Natural killer cell (primary cell): ENCODE data around the gene DHRS13. TPM values are rescaled to one million over a fixed set of nuclear protein-coding genes. Genes with fewer than 3 reads are reported as not detected.

ENCODE experiments used
- ATAC-seq, 3 donors: fragments of 150-1000 bp in 2 of 3; fragments of 200-7000 bp in 1 of 3; cut with Tn5 transposase; 1 replicate in 1 of 3; 2 replicates in 2 of 3; pipeline ENCODE4 v1.10.0; 2021; ENCODE audit warnings: mild to moderate bottlenecking in 2 of 3, moderate library complexity in 2 of 3
- DNase-seq, 2 donors: peaks; one replicate each; pipeline versions ENCODE4 v3.0.0 to v3.0.0-alpha.2; 2013 to 2021; ENCODE audit warnings: mixed read lengths in 1 of 2
- H3K27ac ChIP-seq: one replicate; pipeline ENCODE4 v1.5.1; 2013; ENCODE audit warnings: mild to moderate bottlenecking, low read length
- H3K27me3 ChIP-seq: one replicate; pipeline ENCODE4 v1.6.1; 2013; ENCODE audit warnings: low read length; ENCODE audit not compliant: control insufficient read depth, insufficient read depth
- H3K36me3 ChIP-seq: one replicate; pipeline ENCODE4 v1.6.1; 2013; ENCODE audit warnings: low read length; ENCODE audit not compliant: control insufficient read depth, insufficient read depth
- H3K4me1 ChIP-seq: one replicate; pipeline ENCODE4 v1.6.1; 2013; ENCODE audit warnings: low read length; ENCODE audit not compliant: control insufficient read depth, insufficient read depth
- H3K4me3 ChIP-seq: one replicate; pipeline ENCODE4 v1.5.1; 2013; ENCODE audit warnings: low read length
- H3K9me3 ChIP-seq: one replicate; pipeline ENCODE4 v1.6.1; 2013; ENCODE audit warnings: low read length; ENCODE audit not compliant: control insufficient read depth, insufficient read depth
- H3K27ac Mint-ChIP-seq, 2 donors: one replicate each; pipeline ENCODE4 v1.8.0; 2022; ENCODE audit warnings: mild to moderate bottlenecking in 2 of 2, mixed read lengths in 2 of 2, moderate library complexity in 1 of 2
- H3K27me3 Mint-ChIP-seq, 2 donors: one replicate each; pipeline ENCODE4 v1.8.0; 2022; ENCODE audit warnings: low read depth in 2 of 2, mixed read lengths in 2 of 2
- H3K36me3 Mint-ChIP-seq: one replicate; pipeline ENCODE4 v1.8.0; 2022; ENCODE audit warnings: mixed read lengths
- H3K4me1 Mint-ChIP-seq, 2 donors: one replicate each; pipeline ENCODE4 v1.8.0; 2022; ENCODE audit warnings: mixed read lengths in 2 of 2
- H3K4me3 Mint-ChIP-seq: one replicate; pipeline ENCODE4 v1.8.0; 2022; ENCODE audit warnings: mild to moderate bottlenecking, moderate library complexity, mixed read lengths
- H3K9me3 Mint-ChIP-seq, 2 donors: one replicate each; pipeline ENCODE4 v1.8.0; 2022; ENCODE audit warnings: mixed read lengths in 2 of 2
- WGBS: methylation state at CpG from one replicate; pipeline ENCODE4 v1.1.7; 2013; ENCODE audit warnings: missing lambda C conversion rate; ENCODE audit not compliant: insufficient coverage; 5-methylcytosine and 5-hydroxymethylcytosine counted together
- intact Hi-C: fragments of 100-400 bp; cut with micrococcal nuclease; formaldehyde crosslinking; loops from one replicate; pipeline ENCODE4 v1.14.2; 2022
- total RNA-seq, 4 donors: library from RNA; stranded (reverse); fragments of 120-200 nt in 1 of 4; gene quantifications; one replicate each; pipeline versions ENCODE4 v1.2.3 to v1.2.4, GENCODE V29; 2013 to 2022
- TF ChIP-seq, protein P1 (sequence below): fragments of 200-600 bp; IDR thresholded peaks from one replicate; pipeline ENCODE4 v1.8.0; 2022; ENCODE audit warnings: antibody characterized with exemption

DHRS13 gene
- total RNA-seq, 3 donors from 2014 or later (not counting 1 experiment from before 2014, with no cell fraction given): 22.5 to 27.3 (median 23.2) TPM

DNA sequence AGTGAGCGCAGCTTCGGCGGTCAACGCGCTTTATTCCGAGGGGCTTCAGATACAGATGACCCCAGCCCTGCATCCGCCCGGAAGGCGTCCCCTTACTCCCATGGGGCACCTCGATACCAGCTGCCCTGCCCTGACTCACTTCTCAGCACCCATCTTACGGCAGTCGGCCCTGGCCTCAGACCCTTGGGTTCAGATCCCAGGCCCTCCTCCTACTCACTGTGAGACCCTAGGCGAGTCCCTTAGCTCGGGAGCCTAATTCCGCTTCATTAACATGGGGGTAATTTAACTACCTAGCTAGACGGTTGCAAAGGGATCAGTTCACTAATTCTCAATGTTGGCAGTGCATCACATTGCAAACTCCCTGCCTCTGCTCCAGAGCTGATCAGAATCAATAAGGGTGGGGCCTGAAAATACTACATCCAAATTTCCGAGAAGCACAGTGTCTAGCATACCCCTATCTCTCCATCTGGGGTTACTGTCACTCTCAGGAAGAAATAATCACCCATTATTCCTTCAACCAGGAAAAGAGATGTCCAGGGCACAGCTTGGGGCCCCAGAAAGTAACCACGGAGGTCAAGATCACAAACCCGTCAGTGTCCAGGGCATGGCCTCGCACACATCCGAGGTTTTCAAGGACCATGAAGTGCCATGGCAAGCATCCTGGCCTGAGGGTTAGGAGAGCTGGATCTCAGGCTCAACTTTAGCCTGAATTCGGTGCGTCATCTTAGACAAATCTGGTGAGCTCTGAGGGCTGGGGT, 4.9 kb downstream of the DHRS13 start:
- H3K27ac Mint-ChIP-seq: peak overlapping the region; percentile 93 to 97
- Histone ChIP-seq H3K36me3 (no peaks in the 10 kb centered on the region), H3K4me3 (peak overlapping the region; percentile 94), H3K27ac (peak overlapping the region; percentile 89), H3K27me3 (no peaks in the 10 kb centered on the region), H3K9me3 (no peaks in the 10 kb centered on the region), H3K4me1 (peaks cover 68% of the 10 kb centered on the region)
- H3K36me3 Mint-ChIP-seq: no peaks in the 10 kb centered on the region
- no peaks in the 10 kb centered on the region for H3K9me3 Mint-ChIP-seq
- ATAC-seq (peak in 1 of 3 donors; percentile 53), DNase-seq (no peak)
- H3K4me3 Mint-ChIP-seq: peak overlapping the region; percentile 90
- no peaks in the 10 kb centered on the region for H3K27me3 Mint-ChIP-seq
- intact Hi-C loops: loop anchor here (5.0 to 10.0 kb wide), 2 partner anchors 53 to 171 kb away; partner anchors contain the start of genes FAM222B, NEK8 and TLCD1
- WGBS: 24% methylated on average over 23 of the region's 23 CpGs
- TF ChIP-seq, protein P1, sequence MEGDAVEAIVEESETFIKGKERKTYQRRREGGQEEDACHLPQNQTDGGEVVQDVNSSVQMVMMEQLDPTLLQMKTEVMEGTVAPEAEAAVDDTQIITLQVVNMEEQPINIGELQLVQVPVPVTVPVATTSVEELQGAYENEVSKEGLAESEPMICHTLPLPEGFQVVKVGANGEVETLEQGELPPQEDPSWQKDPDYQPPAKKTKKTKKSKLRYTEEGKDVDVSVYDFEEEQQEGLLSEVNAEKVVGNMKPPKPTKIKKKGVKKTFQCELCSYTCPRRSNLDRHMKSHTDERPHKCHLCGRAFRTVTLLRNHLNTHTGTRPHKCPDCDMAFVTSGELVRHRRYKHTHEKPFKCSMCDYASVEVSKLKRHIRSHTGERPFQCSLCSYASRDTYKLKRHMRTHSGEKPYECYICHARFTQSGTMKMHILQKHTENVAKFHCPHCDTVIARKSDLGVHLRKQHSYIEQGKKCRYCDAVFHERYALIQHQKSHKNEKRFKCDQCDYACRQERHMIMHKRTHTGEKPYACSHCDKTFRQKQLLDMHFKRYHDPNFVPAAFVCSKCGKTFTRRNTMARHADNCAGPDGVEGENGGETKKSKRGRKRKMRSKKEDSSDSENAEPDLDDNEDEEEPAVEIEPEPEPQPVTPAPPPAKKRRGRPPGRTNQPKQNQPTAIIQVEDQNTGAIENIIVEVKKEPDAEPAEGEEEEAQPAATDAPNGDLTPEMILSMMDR: no peak
- peaks cover 51 to 69% of the 10 kb centered on the region in 2 donors for H3K4me1 Mint-ChIP-seq

DNA sequence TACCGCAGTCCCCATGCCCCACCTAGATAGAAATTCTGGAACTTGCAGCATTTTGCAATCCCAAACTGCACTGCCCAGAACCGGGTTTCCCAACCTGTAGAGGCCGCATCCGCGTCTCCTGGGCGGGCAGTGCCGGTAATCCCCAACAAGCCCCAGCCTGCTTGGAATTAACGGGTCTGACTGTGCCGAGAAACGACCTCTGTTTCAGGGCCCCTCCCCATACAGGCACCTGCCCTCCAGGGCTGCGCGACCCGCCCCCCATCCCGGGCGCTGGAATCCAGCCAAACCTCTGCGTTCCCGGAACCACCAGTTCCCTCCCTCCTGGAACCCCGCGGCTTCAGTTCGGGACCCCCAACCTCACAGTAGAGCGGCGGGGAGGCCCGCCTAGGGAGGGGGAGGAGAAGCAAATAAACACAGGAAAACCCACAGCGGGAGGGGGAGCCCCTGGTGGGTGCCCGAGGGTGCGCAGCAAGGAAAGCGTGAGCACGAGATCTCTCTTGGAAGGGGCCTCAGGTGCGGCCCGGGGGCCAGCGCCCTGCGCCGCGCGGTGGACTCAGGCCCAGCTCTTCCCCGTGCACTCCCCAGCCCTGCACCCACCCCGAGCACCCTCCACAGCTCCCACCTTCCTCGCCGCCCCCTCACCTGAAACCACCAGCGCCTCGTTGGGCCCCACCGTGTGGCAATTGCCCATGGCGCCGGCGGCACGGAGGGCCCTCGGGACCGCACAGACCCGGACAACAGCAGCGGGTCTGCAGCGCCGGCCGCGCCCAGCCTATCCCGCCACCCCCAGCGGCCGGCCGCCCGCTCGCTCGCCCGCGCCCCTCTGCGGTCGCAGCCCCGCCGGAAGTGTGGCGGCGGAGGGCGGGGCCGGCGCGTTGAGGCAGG, 5.8 kb downstream of the DHRS13 start, which contains the start of gene FLOT2:
Gene FLOT2 (minus strand): TSS at position 850 of the 885 bp plus-strand sequence. CDS start 159 bp downstream, at position 691.
- Histone ChIP-seq H3K4me3 (peak within 1 kb of the TSS; percentile 94), H3K27me3 (no peaks in the 10 kb centered on the region), H3K27ac (peak within 1 kb of the TSS; percentile 89), H3K36me3 (no peaks in the 10 kb centered on the region), H3K9me3 (no peaks in the 10 kb centered on the region), H3K4me1 (peaks cover 71% of the 10 kb centered on the region)
- TF ChIP-seq, protein P1: peak; percentile 50
- ATAC-seq: peak; percentile 74 to 80 (median 76)
- no peaks in the 10 kb centered on the region for H3K9me3 Mint-ChIP-seq
- H3K27ac Mint-ChIP-seq: peak within 1 kb of the TSS; percentile 93 to 97
- H3K4me1 Mint-ChIP-seq: peaks cover 53 to 65% of the 10 kb centered on the region in 2 donors
- H3K4me3 Mint-ChIP-seq: peak within 1 kb of the TSS; percentile 90
- peak; percentile 61 to 82 for DNase-seq
- no peaks in the 10 kb centered on the region for H3K27me3 Mint-ChIP-seq
- intact Hi-C loops: loop anchor here (5.0 to 10.0 kb wide), 2 partner anchors 52 to 170 kb away; partner anchors contain the start of genes FAM222B, NEK8 and TLCD1
- WGBS: under 1% methylated on average over 70 of the region's 73 CpGs
- H3K36me3 Mint-ChIP-seq: no peaks in the 10 kb centered on the region

DNA sequence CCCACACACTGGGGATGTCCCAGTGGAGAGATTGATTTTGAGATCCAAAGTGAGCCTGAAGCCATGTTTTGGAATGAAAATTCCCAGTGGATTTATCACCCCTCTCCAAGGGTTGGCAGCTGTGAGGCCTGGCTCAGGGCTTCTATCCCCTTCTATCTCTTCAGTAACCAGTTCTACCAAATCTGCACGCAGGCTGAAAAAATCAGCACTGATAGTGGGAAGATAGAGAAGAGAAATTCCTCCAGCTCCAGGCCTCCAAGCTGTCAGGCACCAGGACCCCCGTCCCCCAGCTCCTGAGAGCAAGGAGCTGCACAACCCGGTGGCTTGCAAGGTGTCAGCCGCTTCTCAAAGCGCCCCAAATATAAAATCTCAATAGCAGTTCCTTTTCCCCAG, 6.4 kb downstream of the DHRS13 start:
- intact Hi-C loops: loop anchor here (5.0 to 10.0 kb wide), 2 partner anchors 52 to 169 kb away; partner anchors contain the start of genes FAM222B, NEK8 and TLCD1
- Histone ChIP-seq H3K27me3 (no peaks in the 10 kb centered on the region), H3K4me1 (peaks cover 70% of the 10 kb centered on the region), H3K9me3 (no peaks in the 10 kb centered on the region), H3K27ac (peak overlapping the region; percentile 79), H3K36me3 (no peaks in the 10 kb centered on the region), H3K4me3 (peak overlapping the region; percentile 94)
- H3K4me1 Mint-ChIP-seq: peaks cover 51 to 63% of the 10 kb centered on the region in 2 donors
- DNase-seq: no peak
- no peak for ATAC-seq
- H3K27me3 Mint-ChIP-seq: no peaks in the 10 kb centered on the region
- H3K9me3 Mint-ChIP-seq: no peaks in the 10 kb centered on the region
- H3K4me3 Mint-ChIP-seq: peak overlapping the region; percentile 90
- H3K27ac Mint-ChIP-seq: peak overlapping the region; percentile 93 to 97
- H3K36me3 Mint-ChIP-seq: no peaks in the 10 kb centered on the region
- WGBS: under 1% methylated on average over 5 of the region's 5 CpGs
- TF ChIP-seq, protein P1: no peak
